AG20443 (cell line): ENCODE data around the gene TBKBP1.
"Not testable (repeated sequence)": the region's sequence is repeated elsewhere in the genome, so short reads cannot be mapped to it uniquely, and the experiment has no call there.

Source experiments
- DNase-seq: peaks from one replicate; pipeline ENCODE4 v3.0.0; 2012; ENCODE audit warnings: low spot score, mixed read lengths

The TBKBP1 gene

DNA sequence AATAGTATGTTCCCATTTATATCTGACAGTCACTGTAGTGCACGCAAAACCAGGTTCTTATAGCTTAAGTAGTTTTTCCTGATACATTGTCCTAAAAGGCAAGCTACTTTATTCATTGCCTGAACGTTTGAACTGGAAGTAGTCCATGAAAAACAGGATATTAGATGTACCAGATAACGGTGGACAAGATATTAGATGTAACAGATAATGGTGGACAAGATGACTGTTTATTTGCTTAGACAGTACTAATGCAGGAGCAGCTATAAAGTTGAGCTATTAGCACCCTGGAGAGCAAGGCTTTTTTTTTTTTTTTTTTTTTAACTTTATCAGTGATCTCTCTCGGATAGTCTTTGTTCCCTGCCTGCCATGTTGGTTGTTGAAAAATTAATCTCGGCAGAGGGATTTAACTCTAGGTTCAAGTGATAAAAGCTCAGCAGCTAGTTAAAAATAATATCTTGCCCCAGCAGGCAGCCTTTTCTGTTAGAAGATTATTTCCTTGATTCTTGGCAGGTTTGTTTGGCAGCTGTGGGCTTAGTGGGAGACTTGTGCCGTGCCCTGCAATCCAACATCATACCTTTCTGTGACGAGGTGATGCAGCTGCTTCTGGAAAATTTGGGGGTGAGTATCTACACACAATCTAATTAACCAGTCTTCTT, 17.3 kb upstream of the TBKBP1 start:
- no peak for DNase-seq

- DNase-seq = no peak
Observed at GRCh38 chr17:47678196-47678595, 15.8 kb upstream of the TBKBP1 start.

- DNase-seq = no peak
Observed at GRCh38 chr17:47682138-47682537, 11.8 kb upstream of the TBKBP1 start.

- not testable (repeated sequence) for DNase-seq
Observed at GRCh38 chr17:47682727-47683126, 11.2 kb upstream of the TBKBP1 start.

DNA sequence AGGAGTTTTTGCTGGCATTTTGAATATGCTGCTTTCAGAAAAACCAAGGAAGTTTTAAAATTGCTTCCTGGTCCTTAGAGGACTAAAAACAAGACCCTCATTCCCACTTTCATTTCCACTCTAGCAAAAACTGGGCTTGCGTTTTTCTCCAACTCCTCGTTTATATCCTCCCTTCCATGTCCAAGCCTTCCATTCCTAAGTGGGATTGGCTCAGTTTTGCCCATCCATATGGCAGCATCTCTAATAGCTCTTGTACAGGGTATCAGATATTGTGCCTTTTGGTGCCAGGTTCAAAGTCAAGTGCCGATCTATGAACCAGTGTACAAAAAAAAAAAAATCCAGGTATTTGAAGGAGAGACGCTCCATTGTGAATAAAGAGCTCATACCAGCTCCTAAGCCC, 9.9 kb upstream of the TBKBP1 start:
- DNase-seq = no peak

DNA sequence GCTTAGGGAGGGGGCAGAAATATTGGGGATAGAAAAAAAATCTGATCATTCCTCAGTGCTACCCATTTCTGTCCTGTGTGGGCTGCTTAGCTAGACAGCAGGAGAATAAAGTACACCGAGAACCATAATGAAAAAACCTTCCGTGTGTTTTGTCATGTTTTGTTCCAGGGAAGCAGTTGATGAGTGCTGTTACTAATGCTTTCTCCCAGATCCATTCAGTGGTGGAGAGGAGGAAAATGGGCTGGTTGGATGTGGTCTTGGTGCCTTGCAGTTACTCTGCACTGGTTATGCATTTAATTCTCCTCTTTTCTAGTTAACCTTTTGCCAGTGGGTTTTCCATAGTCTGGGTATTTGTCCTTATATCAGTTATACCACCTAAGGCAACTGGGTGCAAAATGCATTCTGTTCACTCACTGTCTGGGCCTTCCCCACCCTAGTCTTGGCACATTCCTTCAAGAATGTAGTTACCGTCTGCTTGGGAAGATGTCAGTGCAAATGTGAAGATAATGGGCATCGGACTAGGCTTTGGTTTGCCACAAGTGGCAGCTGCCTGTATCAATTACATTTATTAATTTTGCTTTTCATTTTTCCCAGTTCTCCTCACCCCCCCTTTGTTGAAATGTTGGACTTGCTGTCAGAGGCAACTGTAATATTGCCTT, 9.3 kb upstream of the TBKBP1 start:
- DNase-seq = no peak

DNA sequence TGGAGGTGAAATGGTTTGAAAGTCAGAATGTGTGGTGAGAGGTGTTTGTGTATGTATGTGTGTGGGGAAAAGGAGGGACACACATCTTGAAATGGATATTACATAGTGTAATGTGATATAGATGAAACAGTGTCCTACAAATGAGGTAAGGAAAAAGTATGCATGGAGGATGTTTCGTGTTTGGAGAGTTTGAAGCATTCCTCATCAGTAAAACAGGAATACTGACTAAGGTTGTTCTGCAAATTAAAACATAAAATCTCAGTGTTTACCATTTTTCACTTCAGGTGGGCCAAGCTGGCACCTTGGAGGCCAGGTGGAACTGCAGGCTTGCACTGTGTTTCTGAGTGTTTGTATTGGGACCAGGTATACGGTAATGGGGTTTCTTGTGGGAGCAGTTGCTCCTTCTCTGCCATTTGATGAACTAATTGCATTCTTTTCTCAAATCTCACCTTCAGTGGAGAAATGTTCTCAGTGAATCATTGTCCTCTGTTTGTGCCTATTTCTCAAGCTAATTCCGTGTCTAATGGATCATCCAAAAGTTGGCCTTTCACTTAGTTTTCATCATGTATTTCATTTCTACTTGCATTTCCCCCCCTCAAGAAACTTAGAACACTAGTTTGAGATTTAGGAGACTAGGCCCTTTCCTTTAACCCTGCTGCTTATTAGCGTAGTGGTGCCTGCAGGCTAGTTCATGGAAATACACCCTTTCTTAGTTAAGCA, 8.2 kb upstream of the TBKBP1 start:
- no peak for DNase-seq

- DNase-seq = peak; percentile 40
Observed at GRCh38 chr17:47686276-47686635, 7.7 kb upstream of the TBKBP1 start.

DNA sequence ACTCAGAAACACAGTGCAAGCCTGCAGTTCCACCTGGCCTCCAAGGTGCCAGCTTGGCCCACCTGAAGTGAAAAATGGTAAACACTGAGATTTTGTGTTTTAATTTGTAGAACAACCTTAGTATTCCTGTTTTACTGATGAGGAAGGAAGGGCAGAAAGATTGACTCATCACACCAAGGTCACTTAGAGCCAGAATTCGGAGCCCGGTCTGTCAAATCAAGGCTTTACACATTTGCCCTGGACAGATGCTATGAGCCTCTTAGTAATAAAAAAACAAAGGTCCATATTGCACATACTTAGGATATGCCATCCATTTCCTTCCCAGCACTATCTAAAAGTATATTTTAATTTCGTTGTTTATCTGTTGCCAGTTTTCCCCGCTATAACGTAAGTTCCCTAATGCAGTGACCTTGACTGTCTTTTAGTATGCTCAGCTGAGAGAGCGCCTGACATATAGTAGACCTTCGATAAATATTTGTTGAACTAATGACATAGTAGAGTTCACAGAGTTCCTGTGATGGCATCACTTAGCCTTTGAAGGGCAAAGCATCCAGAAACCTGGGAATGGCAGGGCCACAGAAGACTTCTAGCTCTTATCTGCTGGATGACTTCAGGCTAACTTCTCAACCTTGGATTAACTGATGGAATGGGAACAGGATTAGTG, 7.2 kb upstream of the TBKBP1 start:
- DNase-seq = no peak

- no peak for DNase-seq
Observed at GRCh38 chr17:47687328-47687690, 6.7 kb upstream of the TBKBP1 start.

GRCh38 chr17:47687748-47688147, 6.2 kb upstream of the TBKBP1 start:
- no peak for DNase-seq

GRCh38 chr17:47690121-47690520, 3.8 kb upstream of the TBKBP1 start:
- DNase-seq = no peak

DNA sequence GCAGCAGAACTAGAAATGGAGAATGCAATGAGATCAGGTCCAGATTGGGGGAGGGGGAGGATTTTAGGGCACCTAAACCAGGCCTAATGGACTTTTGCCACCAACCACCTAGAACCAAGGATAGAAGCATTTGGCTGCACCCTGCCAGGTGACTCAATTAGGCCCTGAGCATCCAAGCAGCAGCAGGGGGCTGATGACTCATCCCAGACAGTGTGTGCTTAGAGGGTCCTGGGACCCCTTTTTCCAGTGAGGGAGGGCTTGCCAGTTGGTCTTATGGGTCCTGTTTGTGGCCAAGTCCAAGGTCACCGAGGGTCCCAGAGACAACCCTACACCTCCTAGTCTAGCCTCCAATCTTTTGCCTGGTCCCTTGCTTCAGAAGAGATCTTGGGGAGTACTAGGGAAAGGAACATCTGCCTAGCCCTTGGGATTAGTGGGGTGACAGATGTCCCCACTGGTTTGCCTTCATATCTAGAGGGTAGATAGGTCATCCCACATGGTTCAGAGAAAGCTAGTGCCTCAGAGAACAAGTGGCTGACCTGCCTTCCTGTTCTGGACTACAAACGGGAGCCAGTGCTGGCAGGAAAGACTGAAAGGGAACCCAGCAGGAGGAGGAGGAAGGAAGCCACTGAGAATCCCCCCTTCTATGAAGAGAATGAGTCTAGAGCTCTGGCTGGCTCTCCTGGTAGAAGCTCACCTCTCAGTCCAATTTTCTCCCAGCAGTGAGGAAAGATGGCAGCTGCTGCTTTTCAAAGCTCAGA, 1.6 kb upstream of the TBKBP1 start:
- DNase-seq = no peak

- DNase-seq = no peak
Observed at GRCh38 chr17:47692895-47693730, 848 bp upstream of the TBKBP1 start.

- peak; percentile 88 for DNase-seq
Observed at GRCh38 chr17:47694581-47695428, 844 bp downstream of the TBKBP1 start.

GRCh38 chr17:47695429-47696376, 1.7 kb downstream of the TBKBP1 start:
- DNase-seq = peak; percentile 29

GRCh38 chr17:47696717-47697642, 3.0 kb downstream of the TBKBP1 start:
- DNase-seq = no peak
